GM21515 (cell line): ENCODE measurements around the gene TM4SF5.

Source experiments
- ATAC-seq: cut with Tn5 transposase; IDR thresholded peaks from one replicate; pipeline ENCODE4 v1.9.1; 2021; ENCODE audit not compliant: unreplicated experiment

The TM4SF5 gene

DNA sequence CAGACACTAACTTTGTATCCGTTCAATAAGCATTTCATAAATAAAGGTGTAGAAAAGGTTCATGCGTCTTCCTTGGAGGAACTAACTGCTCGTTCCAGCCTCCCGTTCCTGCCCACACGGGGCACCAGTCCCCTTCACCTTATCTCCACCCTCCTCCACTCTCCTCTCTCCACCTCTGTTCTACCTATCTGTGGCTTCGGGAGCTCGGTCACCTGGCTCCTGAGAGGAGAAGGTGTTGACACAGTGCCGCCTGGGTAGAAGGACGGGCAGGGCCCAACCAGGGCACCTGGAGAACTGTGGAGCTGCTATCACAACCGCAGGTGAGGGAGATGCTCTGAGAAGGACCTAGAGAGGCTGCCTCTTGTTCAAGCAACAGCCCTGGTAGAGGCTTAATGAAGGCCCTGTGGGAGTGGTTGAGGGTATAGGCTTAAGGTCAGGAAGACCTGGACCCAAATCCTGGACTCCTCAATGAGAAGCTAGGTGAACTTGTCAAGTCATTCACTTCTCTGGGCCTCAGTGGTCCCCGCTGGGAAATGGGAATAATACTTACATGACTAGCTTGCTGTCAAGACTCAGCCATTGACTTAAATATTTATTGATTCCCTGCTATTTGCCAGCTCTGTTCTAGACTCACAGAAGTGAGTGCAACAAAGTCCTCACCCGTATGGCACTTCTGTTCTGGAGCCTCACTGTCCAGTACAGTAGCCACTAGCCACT is 51.8 kb downstream of the TM4SF5 start:
- no peak for ATAC-seq

DNA sequence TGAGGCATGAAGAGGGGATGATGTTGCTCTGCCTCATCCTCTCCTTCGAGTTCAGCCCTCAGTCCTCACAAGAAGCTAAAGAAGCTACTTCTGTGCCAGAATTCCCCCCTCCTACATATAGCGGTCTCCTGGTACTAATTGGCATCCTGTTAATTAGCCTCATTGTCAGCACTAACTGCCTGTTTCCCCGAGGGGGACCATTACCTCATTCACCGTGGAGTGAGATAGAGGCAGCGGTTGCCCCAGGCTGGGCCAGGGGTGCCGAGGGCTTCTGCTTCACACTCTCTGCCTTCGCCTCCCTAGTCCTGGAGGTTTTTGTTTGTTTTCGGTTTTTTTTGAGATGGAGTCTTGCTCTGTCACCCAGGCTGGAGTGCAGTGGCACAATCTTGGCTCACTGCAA is 55.7 kb downstream of the TM4SF5 start:
- no peak for ATAC-seq

- peak; percentile 16 for ATAC-seq
These were observed 61.1 kb downstream of the TM4SF5 start for GRCh38 chr17:4832829-4833177.
